Activated naive CD4-positive, alpha-beta T cell treated with anti-CD3 and anti-CD28 coated beads, Interleukin-2, amount 50 U/mL, for 24 hours (primary cell): ENCODE results near the gene TBX6.
A peak's percentile ranks its signal among the peaks of the same experiment; 100 is the strongest.

Experiments
- H3K27ac Mint-ChIP-seq: one replicate; pipeline ENCODE4 v1.8.0; 2021; ENCODE audit warnings: mild to moderate bottlenecking, mixed read lengths
- H3K27me3 Mint-ChIP-seq: one replicate; pipeline ENCODE4 v1.8.0; 2021; ENCODE audit warnings: mixed read lengths
- H3K36me3 Mint-ChIP-seq: one replicate; pipeline ENCODE4 v1.8.0; 2021; ENCODE audit warnings: mixed read lengths
- H3K4me1 Mint-ChIP-seq: one replicate; pipeline ENCODE4 v1.8.0; 2021; ENCODE audit warnings: mixed read lengths
- H3K4me3 Mint-ChIP-seq: one replicate; pipeline ENCODE4 v1.8.0; 2021; ENCODE audit warnings: mild to moderate bottlenecking, mixed read lengths
- H3K9me3 Mint-ChIP-seq: one replicate; pipeline ENCODE4 v1.8.0; 2021; ENCODE audit warnings: mixed read lengths

Gene TBX6

DNA sequence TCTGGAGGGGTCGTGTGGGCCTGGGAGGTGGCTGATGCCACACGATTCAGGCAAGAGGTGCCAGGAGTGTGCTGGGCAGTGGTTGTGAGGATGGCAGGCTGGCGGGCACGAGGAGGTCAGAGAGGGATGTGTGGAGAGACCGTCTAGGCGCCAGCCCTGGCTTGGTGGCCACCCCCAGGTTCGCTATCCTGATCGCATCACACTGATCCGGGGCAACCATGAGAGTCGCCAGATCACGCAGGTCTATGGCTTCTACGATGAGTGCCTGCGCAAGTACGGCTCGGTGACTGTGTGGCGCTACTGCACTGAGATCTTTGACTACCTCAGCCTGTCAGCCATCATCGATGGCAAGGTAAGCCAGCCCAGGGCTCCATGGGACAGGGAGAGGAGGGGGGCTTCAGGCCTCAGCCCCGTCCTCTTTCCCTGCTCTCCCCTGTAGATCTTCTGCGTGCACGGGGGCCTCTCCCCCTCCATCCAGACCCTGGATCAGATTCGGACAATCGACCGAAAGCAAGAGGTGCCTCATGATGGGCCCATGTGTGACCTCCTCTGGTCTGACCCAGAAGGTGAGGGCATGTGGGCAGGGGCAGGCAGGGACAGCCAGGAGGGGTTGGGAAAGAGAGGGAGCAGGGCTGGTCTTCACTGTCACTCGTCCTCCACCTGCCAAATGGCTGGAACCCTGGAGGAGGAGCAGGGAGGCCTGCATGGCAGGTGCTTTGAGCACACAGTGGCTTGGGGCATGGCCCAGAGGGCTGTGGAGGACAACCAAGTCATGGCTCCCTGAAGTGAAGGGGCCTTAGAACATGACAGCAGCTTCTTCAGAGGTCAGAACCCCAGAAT, 8.3 kb downstream of the TBX6 start:
- H3K36me3 Mint-ChIP-seq: peaks cover 10% of the 10 kb centered on the region
- no peaks in the 10 kb centered on the region for H3K27me3 Mint-ChIP-seq
- H3K9me3 Mint-ChIP-seq: no peaks in the 10 kb centered on the region
- no peak overlapping the region for H3K27ac Mint-ChIP-seq
- peaks cover 14% of the 10 kb centered on the region for H3K4me1 Mint-ChIP-seq
- H3K4me3 Mint-ChIP-seq: no peak overlapping the region

DNA sequence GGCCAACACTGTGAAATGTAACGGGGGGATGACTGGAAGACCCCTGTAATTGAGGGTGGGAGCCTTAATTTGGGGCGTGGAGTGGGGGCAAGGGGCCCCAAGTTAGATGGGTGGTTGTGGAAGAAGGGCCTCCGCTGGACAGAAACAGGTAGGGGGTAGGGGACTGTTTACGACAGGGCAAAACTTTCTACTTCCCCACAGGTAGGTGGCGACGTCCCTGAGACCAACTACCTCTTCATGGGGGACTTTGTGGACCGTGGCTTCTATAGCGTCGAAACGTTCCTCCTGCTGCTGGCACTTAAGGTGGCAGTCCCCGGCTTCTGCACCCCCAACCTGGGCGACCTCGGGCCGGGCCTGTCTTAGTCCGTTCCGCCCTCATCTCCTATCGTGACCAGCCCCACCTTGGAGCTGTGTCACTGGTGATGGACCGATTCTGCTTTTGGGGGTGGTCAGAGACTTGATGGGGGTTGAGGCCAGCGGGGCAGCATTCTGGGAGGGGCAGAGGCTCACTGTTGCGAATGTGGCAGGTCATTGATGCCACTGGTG, 9.1 kb downstream of the TBX6 start:
- Mint-ChIP-seq H3K27me3 (no peaks in the 10 kb centered on the region), H3K4me3 (no peak overlapping the region), H3K36me3 (peaks cover 11% of the 10 kb centered on the region), H3K9me3 (no peaks in the 10 kb centered on the region), H3K4me1 (peaks cover 19% of the 10 kb centered on the region), H3K27ac (no peak overlapping the region)

DNA sequence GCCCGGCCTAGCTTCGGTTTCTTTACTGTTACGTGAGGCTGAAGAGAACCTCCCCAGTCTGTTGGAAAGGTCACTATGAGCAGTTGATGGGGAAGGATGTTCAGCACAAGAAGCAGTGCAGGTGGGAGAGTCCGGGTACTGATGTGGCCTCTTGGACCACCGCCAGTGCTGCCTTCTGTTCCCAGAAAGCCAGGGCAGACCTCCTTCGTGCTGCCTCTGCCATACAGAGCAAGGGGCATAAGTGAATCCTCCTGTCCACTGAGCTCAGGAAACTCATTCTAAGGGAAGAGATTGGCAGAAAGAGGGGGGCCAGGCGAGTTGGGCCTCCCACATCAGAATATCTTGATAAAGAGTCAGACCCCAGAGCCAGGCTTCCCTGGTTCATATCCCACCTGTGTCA, 12.2 kb downstream of the TBX6 start:
- Mint-ChIP-seq H3K27me3 (no peaks in the 10 kb centered on the region), H3K36me3 (peaks cover 16% of the 10 kb centered on the region), H3K4me3 (no peak overlapping the region), H3K9me3 (no peaks in the 10 kb centered on the region), H3K4me1 (peaks cover 38% of the 10 kb centered on the region), H3K27ac (no peak overlapping the region)

DNA sequence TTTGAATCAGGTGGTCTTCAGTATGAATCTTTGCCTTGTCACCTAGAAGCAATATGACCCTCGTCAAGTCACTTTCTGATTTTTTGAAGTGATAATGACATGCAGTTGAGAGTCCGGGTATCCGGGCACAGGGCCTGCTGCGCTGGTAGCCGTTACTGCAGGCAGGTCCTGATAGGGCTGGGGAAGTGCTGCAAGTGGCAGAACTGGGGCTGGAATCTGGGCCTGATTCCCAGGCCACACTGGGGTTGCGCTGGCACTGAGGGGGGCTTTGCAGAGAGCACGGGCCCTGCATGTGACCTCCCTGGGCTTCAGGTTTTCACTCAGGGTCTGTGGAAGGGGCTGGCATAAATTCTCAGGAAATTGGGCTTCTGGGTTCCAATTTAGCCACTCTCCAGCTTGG, 13.0 kb downstream of the TBX6 start:
- H3K27me3 Mint-ChIP-seq: no peaks in the 10 kb centered on the region
- no peak overlapping the region for H3K4me3 Mint-ChIP-seq
- peaks cover 38% of the 10 kb centered on the region for H3K4me1 Mint-ChIP-seq
- peaks cover 16% of the 10 kb centered on the region for H3K36me3 Mint-ChIP-seq
- no peaks in the 10 kb centered on the region for H3K9me3 Mint-ChIP-seq
- no peak overlapping the region for H3K27ac Mint-ChIP-seq

DNA sequence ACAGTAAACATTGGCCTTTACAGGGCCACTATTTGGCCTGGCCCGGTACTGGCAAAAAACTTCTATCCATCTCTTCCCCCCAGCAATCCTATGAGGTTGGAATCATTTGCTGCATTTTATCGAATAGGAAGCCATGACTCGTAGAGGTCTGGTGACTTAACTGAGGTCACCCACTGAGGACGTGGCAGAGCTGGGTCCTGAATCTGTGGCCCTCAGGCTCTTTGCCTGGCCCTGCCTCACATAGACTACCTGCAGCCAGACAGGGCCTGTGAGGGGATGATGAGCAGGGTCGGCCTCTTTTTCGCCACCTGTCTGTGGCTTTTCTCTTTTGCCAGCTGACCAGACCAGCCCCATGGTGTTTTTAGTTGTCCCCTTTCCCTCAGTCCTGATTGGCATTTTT, 14.1 kb downstream of the TBX6 start:
- Mint-ChIP-seq H3K9me3 (no peaks in the 10 kb centered on the region), H3K27ac (no peak overlapping the region), H3K4me1 (peaks cover 38% of the 10 kb centered on the region), H3K4me3 (peak overlapping the region; percentile 96), H3K27me3 (no peaks in the 10 kb centered on the region), H3K36me3 (peaks cover 12% of the 10 kb centered on the region)

DNA sequence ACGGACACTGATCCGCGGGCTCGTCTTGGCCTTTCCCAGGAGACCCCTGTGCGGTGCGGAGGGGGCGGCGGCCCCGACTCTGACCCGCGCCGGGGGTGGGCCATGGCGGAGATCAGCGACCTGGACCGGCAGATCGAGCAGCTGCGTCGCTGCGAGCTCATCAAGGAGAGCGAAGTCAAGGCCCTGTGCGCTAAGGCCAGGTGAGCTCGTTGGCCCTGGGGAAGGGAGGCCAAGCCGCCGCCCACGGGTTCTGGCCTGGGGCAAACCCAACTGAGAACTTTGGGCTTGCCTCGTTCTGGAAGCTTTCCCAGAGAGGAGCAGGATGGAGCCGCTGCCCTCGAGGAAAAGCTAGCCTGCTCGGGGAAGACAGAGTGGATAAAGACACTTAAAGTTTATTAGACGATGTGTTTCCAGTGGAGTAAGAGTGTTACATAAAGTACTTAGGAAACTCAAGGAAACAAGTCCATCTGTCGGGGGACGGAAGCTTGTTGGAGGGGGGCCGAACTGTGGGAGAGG, 15.4 kb downstream of the TBX6 start:
- Mint-ChIP-seq H3K27me3 (no peaks in the 10 kb centered on the region), H3K4me1 (peaks cover 38% of the 10 kb centered on the region), H3K27ac (peak overlapping the region; percentile 87), H3K4me3 (peak overlapping the region; percentile 96), H3K9me3 (no peaks in the 10 kb centered on the region), H3K36me3 (peaks cover 10% of the 10 kb centered on the region)

DNA sequence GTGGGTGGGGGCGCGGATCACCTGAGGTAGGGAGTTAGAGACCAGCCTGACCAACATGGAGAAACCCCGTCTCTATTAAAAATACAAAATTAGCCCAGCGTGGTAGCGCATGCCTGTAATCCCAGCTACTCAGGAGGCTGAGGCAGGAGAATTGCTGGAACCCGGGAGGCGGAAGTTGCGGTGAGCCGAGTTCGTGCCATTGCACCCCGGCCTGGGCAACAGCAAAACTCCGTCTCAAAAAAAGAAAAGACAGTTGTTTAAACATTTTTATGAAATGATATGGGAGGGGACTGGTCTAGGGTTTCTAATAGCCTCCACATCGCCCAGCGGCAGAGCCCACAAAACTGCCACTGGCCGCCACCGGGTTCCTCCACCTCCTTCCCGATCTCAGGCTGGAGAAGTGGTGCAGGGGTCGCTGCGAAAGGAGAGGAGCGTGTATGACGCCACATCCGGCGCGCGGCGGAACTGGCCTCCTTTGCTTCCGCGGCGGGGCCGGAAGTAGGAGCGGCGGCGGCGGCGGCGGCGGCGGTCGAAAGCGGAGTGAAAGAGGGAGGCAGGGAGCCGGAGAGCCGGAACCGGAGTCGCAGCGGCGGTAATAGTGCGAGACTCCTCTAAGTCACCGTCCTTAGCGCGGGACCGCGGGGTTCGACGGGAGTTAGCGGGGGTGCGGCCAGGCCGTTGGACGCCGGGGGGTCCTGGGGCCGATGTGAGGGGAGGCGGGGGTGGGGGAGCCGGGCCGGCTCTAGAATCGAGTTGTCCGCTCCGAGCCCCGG, 16.0 kb downstream of the TBX6 start, which contains the start of gene PPP4C:
Gene PPP4C, plus strand, starts transcription at position 492 of the 773 bp plus-strand sequence. CDS start 384 bp downstream, outside the sequence.
- H3K27me3 Mint-ChIP-seq: no peaks in the 10 kb centered on the region
- peaks cover 38% of the 10 kb centered on the region for H3K4me1 Mint-ChIP-seq

DNA sequence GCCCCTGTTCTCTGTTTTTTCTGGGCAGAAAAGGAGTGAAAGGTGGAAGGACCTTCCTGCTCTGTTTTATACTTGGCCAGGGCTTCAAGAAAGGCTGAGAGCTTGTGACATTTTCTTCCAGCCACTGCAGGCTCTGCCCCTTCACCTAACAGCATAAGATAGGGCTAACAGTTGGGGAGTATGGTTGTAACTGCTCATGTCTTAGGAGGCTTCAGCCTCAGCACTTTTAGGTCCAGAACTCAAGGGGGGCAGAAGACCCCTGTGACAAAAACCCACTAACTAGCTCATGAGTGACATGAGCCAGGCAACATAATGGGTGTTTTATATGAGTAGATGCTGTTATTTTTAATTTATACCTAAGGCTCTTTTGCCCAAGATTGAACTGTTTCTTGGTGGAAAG, 21.2 kb downstream of the TBX6 start:
- Mint-ChIP-seq H3K4me1 (peaks cover 33% of the 10 kb centered on the region), H3K36me3 (peaks cover 12% of the 10 kb centered on the region), H3K9me3 (no peaks in the 10 kb centered on the region), H3K4me3 (no peak overlapping the region), H3K27me3 (no peaks in the 10 kb centered on the region), H3K27ac (peak overlapping the region; percentile 23)

More for the DNA sequence above, 16.0 kb downstream of the TBX6 start, which contains the start of gene PPP4C:
- Mint-ChIP-seq H3K27ac (peak within 1 kb of the TSS; percentile 98), H3K4me3 (peak within 1 kb of the TSS; percentile 96), H3K9me3 (no peaks in the 10 kb centered on the region), H3K36me3 (peaks cover 10% of the 10 kb centered on the region)

DNA sequence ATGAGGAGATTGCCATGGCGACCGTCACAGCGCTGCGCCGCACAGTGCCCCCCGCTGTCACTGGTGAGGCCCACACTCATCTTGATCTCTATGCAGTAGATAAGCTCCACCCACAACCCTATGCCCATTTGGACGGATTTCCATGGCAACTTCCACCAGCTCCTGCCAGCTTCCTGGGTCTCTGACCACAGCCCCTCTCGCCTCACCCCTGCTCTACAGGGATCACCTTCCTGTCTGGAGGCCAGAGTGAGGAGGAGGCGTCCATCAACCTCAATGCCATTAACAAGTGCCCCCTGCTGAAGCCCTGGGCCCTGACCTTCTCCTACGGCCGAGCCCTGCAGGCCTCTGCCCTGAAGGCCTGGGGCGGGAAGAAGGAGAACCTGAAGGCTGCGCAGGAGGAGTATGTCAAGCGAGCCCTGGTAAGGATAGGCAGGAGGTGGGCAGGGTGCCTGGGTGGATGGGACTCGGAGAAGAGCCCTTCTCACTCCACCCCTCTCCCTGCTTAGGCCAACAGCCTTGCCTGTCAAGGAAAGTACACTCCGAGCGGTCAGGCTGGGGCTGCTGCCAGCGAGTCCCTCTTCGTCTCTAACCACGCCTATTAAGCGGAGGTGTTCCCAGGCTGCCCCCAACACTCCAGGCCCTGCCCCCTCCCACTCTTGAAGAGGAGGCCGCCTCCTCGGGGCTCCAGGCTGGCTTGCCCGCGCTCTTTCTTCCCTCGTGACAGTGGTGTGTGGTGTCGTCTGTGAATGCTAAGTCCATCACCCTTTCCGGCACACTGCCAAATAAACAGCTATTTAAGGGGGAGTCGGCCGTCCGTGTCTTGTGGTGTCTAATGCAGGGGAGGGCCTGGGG, 21.9 kb downstream of the TBX6 start:
- Mint-ChIP-seq H3K9me3 (no peaks in the 10 kb centered on the region), H3K4me1 (peaks cover 30% of the 10 kb centered on the region), H3K36me3 (peaks cover 12% of the 10 kb centered on the region), H3K27ac (peak overlapping the region; percentile 23), H3K4me3 (no peak overlapping the region), H3K27me3 (no peaks in the 10 kb centered on the region)

DNA sequence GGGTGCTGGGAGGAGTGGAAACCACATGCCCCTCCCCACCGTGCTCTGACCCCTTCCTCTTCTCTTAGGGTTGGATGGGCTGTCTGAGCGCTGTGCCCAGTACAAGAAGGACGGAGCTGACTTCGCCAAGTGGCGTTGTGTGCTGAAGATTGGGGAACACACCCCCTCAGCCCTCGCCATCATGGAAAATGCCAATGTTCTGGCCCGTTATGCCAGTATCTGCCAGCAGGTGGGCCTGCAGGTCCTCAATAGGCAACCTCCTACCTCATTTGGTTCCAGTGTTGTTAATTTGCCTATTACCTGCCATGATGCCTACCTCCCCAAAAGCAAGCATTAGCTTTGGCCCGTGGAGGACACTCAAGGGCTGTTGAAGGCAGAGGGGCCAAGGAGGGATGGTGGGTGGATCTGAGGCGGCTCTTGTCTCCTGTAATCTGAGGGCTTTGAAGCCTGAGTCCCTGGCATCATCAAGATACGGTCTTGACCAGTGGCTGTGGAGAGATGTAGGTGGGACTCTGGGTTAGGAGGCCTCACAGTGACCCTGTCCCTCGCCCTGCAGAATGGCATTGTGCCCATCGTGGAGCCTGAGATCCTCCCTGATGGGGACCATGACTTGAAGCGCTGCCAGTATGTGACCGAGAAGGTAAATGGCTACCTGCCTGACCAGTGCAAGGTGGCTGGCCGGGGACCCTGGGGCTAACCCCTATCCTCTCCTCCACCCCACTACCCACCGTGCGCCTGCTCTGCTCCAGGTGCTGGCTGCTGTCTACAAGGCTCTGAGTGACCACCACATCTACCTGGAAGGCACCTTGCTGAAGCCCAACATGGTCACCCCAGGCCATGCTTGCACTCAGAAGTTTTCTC, 22.7 kb downstream of the TBX6 start:
- no peaks in the 10 kb centered on the region for H3K27me3 Mint-ChIP-seq
- H3K4me3 Mint-ChIP-seq: peak overlapping the region; percentile 74
- H3K4me1 Mint-ChIP-seq: peaks cover 29% of the 10 kb centered on the region
- H3K9me3 Mint-ChIP-seq: no peaks in the 10 kb centered on the region
- peaks cover 12% of the 10 kb centered on the region for H3K36me3 Mint-ChIP-seq
- H3K27ac Mint-ChIP-seq: peak overlapping the region; percentile 87

DNA sequence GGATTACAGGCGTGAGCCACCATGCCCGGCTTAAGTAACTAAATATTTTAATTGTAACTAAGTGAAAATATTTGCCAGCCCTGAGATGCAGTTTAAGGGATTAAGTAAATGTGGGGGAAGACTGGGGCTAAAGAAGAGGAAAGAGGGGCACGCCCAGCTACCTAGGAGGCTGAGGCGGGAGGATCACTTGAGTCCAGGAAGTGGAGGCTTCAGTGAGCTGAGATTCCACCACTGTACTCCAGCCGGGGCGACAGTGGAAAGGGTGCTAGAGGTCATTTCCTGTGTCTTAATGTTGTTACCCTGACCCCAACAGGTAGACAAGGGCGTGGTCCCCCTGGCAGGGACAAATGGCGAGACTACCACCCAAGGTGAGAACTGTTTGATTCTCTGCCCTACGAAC, 23.4 kb downstream of the TBX6 start:
- Mint-ChIP-seq H3K36me3 (peaks cover 12% of the 10 kb centered on the region), H3K4me3 (peak overlapping the region; percentile 74), H3K27me3 (no peaks in the 10 kb centered on the region)

DNA sequence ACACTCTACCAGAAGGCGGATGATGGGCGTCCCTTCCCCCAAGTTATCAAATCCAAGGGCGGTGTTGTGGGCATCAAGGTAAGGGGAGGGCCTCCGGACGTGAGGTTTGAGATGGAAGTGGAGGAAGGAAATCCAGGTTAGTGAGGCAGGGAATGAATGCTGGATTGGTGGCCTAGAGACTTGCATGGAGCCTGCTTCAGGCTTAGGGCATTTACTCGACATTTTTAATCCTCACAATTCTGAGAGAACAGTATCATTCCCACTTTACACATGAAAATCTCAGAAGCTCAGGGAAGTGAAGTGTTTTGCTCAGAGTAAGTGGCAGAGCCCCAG, 24.2 kb downstream of the TBX6 start:
- Mint-ChIP-seq H3K9me3 (no peaks in the 10 kb centered on the region), H3K4me3 (peak overlapping the region; percentile 100), H3K4me1 (peaks cover 34% of the 10 kb centered on the region), H3K27me3 (no peaks in the 10 kb centered on the region), H3K27ac (peak overlapping the region; percentile 68), H3K36me3 (peaks cover 12% of the 10 kb centered on the region)

More for the DNA sequence above, 23.4 kb downstream of the TBX6 start:
- Mint-ChIP-seq H3K27ac (peak overlapping the region; percentile 87), H3K9me3 (no peaks in the 10 kb centered on the region), H3K4me1 (peaks cover 34% of the 10 kb centered on the region)

DNA sequence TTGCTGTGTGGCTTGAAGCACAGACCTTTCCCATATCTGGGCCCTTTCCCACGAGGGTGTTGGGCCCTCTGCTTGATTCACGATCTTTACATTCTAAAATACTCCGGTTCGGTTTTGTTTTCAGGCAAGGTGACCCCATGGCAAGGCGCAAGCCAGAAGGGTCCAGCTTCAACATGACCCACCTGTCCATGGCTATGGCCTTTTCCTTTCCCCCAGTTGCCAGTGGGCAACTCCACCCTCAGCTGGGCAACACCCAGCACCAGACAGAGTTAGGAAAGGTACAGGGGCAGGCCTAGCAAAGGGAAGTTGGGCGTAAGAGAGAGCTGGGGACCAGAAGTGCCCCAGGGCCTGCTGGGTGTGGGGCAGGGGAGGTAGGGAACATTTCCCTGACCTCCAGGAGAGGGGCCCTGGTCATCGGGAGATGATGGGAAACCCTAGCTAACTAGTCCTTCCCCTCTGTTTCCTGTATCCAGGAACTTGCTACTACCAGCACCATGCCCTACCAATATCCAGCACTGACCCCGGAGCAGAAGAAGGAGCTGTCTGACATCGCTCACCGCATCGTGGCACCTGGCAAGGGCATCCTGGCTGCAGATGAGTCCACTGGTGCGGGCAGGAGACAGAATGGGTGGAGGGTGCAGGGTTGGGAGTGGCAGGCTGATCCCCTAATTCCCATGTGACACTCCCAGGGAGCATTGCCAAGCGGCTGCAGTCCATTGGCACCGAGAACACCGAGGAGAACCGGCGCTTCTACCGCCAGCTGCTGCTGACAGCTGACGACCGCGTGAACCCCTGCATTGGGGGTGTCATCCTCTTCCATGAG, 24.8 kb downstream of the TBX6 start:
- H3K36me3 Mint-ChIP-seq: peaks cover 10% of the 10 kb centered on the region
- H3K4me3 Mint-ChIP-seq: peak overlapping the region; percentile 100
- H3K27me3 Mint-ChIP-seq: no peaks in the 10 kb centered on the region
- no peaks in the 10 kb centered on the region for H3K9me3 Mint-ChIP-seq
- H3K27ac Mint-ChIP-seq: peak overlapping the region; percentile 94
- peaks cover 34% of the 10 kb centered on the region for H3K4me1 Mint-ChIP-seq
